Dermis blood vessel endothelial cell (primary cell): ENCODE data around the gene MAPK14. TPM values are rescaled to one million over a fixed set of nuclear protein-coding genes. Genes with fewer than 3 reads are reported as not detected.
"Not testable (repeated sequence)": the region's sequence is repeated elsewhere in the genome, so short reads cannot be mapped to it uniquely, and the experiment has no call there.

Experiments
- DNase-seq: peaks from one replicate; pipeline ENCODE4 v3.0.0; 2010
- total RNA-seq: library from RNA; depleted of rRNA; stranded (reverse); fragments of >200 nt; gene quantifications from 2 replicates; pipeline ENCODE4 v1.2.3, GENCODE V29; 2014

MAPK14 gene
- 71.8 and 77.0 TPM in 2 replicates for total RNA-seq

DNA sequence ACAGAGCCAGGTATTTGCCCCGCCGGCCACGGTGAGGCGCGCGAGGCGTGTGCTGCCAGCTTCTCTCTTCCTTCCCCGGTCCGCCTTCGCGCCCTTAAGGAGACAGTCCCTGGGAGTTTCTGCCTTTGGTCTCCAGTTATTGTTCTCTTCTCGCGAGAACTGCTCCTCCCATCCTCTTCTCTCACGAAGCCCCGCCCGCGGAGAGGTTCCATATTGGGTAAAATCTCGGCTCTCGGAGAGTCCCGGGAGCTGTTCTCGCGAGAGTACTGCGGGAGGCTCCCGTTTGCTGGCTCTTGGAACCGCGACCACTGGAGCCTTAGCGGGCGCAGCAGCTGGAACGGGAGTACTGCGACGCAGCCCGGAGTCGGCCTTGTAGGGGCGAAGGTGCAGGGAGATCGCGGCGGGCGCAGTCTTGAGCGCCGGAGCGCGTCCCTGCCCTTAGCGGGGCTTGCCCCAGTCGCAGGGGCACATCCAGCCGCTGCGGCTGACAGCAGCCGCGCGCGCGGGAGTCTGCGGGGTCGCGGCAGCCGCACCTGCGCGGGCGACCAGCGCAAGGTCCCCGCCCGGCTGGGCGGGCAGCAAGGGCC lies at the start of gene MAPK14:
Gene MAPK14, plus strand, starts transcription at position 308 of the 587 bp plus-strand sequence. CDS start 350 bp downstream, outside the sequence.
- DNase-seq, result peak; percentile 100

DNA sequence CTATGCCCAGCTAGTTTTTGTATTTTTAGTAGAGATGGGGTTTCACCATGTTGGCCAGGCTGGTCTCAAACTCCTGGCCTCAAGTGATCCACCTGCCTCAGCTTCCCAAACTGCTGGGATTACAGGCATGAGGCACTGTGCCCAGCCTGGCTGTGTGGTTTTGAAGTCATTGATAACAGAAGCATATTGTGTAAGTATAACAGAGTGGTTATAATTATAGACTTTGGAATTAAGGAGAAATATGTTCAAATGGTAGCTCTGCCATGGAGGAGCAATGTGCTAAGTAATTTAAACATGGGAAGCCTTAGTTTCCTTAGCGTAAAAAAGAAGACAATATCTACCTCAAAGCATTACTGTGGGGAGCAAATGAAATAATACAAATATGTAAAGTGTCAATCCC lies 47.5 kb upstream of the MAPK14 start:
- not testable (repeated sequence) for DNase-seq

DNA sequence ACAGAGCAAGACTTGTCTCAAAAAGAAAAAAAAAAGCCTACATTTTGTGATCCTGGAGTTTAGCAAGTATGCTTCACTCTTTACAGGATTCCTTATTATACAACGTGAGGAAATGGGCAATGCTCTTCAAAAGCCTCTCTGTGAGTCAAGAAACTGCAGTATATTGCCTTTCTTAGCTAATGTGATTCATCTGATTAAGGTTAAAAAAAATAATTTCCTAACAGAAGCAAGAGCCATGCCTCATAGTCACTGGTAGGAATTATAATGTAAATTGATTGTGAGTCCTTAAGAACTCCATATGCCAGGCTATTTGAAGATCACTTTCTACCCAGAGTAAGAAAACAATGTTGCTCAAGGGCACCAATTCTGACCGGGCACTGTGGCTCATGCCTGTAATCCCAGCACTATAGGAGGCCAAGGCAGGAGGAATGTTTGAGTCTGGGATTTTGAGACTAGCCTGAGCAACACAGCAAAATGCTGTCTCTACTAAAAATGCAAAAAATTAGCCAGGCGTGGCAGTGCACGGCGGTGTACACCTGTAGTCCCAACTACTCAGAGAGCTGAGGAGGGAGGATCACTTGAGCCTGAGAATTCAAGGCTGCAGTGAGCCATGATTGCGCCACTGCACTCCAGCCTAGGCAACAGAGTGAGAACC lies 46.5 kb upstream of the MAPK14 start:
- DNase-seq, result no peak

DNA sequence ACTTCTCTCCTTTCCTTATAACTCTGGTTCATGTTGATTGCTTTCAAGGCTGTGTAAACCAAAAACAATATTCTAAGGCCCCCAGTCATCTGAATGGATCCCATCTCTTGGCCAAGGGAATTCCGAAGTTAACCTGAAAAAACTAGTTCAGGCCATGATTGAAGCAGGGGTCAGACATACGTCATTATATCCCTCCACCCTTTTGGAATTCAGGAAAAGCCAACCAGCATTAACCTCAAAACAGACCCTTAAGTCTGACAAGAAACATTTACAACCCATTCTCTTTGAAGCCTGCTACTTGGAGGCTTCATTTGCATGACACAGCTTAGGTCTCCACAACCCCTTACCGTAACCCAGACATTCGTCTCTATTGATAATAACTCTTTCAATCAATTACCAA lies 42.9 kb upstream of the MAPK14 start:
- no peak for DNase-seq

DNA sequence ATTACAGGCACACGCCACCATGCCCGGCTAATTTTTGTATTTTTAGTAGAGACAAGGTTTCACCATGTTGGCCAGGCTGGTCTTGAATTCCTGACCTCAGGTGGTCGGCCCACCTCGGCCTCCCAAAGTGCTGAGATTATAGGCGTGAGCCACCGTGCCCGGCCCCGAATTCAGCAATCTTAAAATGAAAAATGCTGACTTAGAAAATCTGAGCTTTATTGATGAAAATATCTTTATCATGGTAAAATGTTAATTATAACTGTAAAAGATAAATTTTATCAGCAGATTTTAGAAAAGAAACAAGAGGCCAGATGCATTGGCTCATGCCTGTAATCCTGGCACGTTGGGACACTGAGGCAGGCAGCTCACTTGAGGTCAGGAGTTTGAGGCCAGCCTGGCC lies 39.6 kb upstream of the MAPK14 start:
- not testable (repeated sequence) for DNase-seq

DNA sequence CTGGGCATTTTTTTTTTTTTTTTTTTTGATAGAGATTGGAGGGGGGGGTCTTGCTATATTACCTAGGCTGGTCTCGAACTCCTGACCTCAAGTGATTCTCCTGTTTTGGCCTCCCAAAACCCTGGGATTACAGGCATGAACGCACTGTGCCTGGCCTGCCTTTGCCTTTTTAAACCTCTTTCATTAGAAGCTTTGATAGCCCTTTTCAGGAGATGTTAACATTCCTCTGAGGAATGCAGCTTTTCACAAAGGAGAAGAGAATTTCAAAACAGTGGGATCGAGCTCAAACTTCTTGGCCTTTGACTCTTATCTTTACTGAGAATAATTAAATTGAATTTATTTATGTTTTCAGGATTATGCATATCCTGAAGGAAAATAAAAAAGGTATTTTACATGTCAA lies 34.5 kb upstream of the MAPK14 start:
- DNase-seq, result no peak

DNA sequence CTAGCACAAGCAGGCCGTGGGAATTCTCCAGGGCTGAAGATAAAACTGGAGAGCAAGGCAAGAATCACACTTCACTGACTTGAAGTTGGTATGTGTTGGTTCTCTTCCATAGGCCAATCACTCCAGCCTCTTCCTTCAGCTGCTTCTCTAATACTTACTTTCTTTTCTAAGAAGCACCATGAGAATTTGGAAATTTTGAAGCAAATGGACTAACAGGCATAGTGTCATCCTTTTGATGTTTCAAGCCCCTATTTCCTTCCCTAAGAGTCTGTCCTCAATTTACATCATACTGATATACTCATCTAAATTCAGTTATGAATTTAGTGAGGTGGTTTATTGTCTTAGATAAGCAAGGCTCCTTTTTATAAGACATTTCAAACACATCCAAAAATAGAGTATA lies 27.2 kb upstream of the MAPK14 start:
- no peak for DNase-seq

DNA sequence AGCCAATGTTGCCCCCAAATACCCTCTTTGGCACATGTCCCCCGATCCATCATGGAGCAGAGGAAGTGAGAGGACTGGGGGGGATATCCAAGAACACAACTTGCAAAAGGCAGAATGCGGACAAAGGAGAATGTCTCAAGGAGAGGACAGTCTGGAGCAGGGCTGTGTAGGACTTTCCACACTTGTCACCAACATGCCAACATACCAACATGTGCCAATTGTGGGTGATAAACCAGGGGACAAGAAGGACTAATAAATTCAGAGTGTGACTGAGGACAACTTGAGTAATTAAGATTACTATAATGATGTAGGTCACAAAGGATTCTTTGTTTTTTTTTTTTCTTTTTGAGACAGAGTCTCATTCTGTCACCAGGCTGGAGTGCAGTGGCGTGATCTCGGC lies 11.9 kb upstream of the MAPK14 start:
- DNase-seq, result no peak

DNA sequence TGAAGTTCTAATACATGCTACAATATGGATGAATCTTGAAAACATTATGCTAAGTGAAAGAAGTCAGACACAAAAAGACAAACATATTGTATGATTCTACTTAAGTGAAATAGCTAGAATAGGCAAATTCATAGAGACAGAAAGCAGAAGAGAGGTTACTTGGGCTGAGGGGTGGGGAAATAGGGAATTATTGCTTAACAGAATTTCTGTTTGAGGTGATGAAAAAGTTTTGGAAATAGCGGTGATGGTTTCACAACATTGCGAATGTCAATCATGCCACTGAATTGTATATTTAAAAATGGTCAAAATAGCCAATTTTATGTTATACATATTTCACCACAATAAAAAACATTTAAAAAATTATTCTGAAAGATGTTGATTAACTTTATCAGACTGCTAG lies 9.3 kb upstream of the MAPK14 start:
- no peak for DNase-seq

DNA sequence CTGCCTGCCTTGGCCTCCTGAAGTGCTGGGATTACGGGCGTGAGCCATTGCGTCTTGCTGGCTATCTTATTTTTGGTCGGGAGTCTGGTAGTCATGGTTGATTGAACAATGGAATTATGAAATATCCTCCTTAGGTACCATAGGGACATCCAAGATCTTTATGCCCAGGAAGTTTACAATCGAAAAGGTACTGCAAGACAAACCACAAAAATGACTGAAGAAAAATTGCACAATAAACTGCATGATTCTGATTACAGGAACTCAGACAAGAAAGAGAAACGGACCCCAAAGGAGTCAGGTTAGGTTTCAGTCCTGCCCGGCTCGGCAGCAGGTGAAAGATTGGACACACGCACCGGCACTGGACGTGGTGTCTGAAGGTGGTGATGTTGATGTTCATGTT lies 8.4 kb upstream of the MAPK14 start:
- no peak for DNase-seq

DNA sequence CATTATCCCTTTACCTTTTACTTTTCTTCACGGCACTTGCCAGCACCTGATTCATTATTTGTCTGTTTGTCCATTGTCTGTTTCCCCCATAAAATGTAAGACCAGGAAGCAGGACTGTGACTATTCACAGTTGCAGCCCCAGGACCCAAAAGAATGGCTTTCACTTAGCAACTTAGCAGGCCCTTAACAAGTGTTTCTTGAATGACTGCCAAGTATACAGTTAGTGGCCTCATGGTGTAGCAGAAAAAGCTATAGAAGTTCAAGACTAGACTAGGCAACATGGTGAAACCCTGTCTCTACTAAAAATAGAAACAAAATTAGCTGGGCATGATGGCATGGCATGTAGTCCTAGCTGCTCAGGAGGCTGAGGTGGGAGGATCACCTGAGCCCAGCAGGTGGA lies 7.5 kb upstream of the MAPK14 start:
- peak; percentile 7 for DNase-seq

DNA sequence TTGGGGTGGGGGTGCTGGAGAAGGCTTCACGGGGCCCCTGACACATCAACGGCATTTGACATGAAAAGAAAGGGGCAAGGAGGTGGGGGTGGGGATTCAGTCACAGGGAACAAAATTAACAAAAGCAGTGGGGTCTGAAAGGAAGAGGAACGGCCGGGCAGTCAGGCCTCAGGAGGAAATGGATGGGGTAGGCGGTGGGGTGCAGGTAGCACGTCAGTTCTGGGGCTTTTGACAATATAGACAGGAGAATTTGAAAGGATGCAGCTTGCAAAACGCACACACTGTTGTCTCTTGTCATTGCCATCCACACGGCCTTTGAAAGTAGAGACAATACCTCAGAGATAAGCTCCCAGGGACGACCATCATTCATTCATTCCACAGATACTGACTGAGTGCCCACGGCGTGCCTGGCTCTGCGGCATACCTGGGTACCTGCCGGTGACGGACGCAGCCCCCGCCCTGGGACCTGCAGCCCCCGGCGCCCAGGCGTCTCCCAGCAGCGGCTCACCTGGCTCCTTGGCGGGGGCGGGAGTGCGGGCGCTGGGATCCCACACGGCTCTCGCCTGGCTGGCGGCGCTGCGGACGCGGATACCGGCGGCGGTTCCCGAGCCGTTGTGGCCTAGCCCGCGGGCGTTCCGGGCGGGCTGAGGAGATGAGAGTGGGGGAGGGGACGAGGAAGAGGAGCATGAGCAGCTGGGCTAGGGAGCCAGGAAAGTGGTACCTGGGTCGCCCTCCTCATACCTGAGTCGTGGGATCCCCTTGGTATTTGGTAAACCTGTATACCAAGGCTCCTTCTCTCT lies 3.4 kb upstream of the MAPK14 start, which contains the start of gene SLC26A8:
Gene SLC26A8, minus strand, starts transcription at position 646 of the 800 bp plus-strand sequence. CDS start 4,934 bp downstream, outside the sequence.
- no peak for DNase-seq

DNA sequence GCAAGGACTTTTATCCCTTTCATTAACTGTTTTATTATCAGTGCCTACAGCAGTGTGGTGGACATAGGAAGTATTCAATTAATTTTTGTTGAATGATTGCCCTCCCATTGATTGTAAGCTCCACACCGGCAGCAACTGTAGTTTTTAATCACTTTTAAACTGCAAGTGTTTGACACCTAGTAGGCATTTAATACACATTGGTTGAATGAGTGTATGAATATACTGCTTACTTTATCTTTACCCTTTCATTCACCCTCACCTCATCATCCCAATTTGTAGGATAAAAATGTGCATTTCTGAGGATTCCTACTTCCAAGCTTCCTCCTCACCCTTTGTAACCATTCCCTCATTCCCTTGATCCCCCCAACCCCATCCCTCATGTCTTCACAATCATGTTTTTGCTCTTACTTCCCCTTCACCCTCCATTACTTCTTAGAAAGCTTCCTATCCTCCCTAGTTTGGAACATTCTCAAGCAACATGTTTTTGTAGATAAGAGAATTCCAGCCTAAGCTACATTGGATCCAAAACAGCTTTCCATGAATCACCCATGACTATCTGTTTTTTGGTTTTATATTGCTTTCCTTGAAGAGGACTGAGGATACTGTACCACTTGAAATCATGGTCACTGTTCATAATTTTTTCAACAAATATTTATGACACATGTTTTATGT lies 2.2 kb upstream of the MAPK14 start:
- DNase-seq, result peak; percentile 9

DNA sequence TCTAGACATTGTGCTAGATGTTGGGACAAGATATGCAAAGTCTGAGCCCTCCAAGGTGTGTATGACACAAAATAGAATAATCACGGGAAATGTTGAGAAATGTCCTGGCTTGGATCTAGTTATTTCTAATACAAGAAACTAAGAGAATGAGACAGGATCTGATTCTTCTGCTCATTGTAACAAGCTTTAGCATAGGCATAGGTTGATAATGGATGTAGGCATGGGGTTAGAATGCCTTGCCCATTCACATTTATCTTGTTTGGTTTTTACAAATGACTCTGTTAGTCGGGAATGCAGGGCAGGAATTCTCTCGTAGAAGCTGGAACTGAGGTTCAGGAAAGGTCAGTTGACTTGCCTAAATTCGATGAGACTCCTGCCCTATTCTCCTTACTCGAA lies 1.7 kb upstream of the MAPK14 start:
- no peak for DNase-seq

DNA sequence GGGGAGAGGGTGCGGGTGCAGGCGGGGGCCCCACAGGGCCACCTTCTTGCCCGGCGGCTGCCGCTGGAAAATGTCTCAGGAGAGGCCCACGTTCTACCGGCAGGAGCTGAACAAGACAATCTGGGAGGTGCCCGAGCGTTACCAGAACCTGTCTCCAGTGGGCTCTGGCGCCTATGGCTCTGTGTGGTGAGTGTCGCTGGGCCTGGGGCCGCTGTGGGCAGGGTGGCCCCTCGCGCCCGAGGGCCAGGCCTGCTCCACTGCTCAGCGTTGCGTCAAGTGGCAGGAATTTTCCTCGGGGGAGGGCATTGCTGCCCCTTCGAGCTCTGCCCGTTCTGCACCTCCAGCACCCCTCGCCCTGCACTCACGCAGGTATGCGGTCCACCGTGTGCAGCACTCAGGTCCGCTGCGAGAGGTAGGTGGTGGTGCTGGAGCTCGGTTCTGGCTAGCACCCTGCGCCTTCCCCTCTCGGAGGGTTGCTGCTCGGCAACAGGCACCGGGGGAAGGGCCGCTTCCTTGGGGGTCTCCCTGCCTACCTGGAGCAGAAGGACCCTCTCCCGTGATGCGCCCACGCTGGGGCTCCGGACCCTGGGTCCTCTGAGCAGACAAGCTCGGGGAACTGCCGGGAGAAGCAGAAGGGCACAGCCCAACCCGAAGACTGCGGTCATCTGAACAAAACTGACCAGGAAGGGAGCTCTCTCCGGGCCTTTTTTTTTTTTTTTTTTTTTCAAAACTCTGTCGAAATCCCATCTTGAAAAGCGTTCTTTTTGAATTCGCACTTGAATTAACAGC lies 674 bp downstream of the MAPK14 start:
- peak; percentile 46 for DNase-seq

DNA sequence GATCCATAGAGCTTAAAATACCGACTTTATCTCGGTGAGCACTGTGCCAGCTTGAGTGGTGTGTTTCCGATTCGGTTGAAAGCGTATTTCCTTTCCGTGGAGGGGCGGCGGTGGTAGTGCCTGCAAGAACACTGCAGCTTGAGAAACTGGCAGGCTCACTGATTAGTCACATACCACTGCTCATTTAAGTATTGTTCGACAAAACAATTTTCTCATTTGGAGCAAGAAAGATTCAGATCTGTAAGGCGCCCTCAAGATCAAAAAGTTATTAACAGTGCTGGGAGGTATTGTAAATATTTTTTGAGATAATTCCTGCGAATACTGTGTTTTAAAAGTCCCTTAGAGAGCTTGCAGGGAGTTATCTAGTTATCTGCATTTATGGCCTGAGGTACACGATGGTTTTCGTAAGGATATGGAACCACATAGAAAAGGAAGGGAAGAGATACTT lies 1.3 kb downstream of the MAPK14 start:
- DNase-seq, result peak; percentile 96

DNA sequence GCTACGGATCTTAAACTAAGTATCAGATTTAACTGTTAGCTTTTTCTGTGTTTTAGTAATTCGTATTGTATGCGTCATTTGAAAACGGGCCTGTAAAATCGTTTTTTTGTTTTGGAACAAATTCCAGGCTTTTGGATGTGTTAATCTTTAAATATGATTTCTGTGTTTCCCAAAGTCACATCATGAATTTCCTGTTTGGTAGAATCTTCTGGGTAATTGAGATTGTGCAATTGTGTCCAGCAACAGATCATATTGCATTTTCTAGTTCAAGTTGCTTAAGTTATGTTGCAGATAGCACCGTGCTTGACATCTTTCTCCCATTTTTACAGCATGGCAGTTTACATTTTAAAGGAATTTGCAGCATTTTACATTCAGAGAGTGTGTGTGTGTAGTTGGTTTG lies 1.9 kb downstream of the MAPK14 start:
- peak; percentile 48 for DNase-seq

DNA sequence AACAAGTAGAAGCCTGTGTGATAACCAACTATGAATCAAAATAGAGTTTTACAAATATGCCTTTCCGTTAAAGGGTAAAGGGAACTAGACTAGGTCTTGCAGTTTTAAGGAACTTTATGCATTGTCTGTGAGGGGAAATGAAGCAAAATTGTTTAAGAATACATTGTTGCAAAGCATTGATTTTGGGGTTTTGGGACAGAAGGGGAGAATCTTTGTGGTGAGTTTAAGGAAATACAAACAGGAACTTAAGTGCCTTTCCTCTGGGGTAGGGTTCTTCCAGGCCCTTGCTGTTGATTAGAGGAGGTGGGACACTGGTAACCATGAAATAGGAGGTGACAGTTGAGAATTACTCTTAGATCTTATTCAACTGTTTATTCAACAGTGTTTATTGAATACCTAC lies 4.7 kb downstream of the MAPK14 start:
- DNase-seq, result no peak

DNA sequence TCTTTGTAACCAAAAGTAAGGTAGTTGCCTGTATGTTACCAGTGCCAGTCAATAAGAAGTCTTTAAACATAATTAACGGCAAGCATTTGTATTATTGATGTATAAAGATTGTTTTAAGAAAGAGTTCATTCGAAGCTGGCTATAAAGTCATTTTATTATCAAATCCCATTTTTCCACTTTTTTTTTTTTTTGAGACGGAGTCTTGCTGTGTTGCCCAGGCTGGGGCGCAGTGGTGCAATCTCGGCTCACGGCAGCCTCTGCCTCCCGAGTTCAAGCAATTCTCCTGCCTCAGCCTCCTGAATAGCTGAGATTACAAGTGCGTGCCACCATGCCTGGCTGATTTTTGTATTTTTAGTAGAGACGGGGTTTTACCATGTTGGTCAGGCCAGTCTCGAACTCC lies 5.5 kb downstream of the MAPK14 start:
- DNase-seq, result not testable (repeated sequence)

DNA sequence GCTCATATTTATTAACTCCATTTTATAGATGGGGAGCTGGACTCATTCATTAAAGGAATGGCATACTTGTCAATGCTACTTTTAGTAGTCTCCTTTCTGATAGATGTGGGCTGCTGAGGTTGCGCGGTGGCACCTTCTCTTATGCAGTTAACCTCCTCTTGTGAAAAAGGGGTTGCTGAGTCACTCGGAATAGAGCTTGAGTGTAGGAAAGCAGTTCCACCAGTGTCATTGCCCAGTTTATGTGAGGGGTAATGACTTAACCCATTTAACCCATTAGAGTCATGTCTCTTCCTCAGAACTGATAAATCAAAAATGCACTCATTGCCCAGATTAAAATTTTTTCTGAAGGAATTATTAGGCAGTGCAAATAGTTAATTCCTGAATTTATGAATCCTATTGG lies 6.3 kb downstream of the MAPK14 start:
- no peak for DNase-seq

DNA sequence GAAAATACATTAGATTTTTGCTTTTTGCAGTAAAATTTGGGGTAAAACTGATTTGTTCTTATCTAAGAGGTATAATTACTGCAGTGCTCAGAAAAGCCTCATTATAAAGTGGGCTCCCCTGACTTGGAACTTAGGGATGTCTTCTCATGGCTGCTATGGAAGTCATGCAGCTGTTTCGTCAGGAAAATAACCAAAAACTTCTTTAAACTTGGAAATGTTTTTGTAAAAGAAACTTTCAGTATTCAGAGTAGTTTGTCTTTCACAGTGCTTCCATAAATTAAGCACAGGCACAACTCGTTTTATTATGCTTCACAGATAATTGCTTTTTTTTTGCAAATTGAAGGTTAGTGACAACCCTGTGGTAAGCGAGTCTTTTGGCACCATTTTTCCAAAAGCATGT lies 6.8 kb downstream of the MAPK14 start:
- no peak for DNase-seq

DNA sequence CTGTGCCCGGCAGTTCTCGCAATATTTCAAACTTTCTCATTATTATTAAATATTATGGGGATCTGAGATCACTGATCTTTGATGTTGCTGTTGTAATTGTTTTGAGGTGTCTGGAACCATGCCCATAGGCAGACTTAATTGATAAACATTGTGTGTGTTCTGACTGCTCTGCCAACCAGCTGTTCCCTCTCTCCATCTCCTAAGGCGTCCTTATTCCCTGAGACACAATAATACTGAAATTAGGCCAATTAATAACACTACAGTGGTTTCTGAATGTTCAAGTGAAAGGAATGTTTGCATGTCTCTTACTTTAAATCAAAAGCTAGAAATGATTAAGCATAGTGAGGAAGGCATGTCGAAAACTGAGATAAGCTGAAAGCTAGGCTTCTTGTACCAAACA lies 7.6 kb downstream of the MAPK14 start:
- no peak for DNase-seq
